IPS-18c (cell line): Measurements from ENCODE around the gene GRIA1.

Experiments
- H3K4me3 ChIP-seq: 2 replicates; pipeline ENCODE4 v1.7.0; 2013; ENCODE audit warnings: low read depth, mild to moderate bottlenecking, low read length, moderate library complexity; ENCODE audit not compliant: insufficient read depth
- H3K9me3 ChIP-seq: one replicate; pipeline ENCODE4 v1.6.1; 2013; ENCODE audit warnings: mild to moderate bottlenecking, low read length, moderate library complexity; ENCODE audit not compliant: control insufficient read depth, insufficient read depth

The GRIA1 gene

DNA sequence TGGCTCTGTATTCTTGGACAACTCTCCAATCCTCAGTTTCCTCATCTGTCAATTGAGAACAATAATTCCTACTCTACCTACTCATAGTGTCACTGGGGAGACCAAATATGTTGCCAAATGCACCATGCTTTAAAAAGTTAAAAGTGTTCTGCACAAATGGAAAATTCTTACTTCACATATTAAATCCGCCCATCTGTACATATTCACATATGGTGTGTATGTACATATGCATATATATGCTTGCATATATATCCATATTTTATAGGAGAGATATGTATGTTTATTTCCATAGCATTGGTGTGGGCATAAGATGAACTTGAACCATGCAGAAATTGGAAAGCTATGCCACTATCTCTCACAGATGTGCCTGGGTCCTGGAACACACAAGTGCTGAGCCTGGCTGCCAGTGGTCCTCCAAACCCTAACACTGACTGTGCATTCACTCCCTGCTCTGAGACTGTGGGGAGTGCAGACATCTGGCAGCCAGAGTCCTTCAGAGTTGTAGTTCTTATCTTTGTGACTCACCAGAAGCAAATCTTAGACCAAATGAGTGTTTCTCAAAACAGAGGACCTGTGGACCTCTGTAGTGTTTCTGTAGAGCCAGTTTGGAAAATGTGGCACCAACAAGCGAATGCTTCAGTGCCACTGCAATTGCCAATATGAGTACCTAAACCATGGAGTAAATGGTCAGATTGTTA is 168.7 kb downstream of the GRIA1 start:
- no peaks in the 10 kb centered on the region for H3K9me3 ChIP-seq
- H3K4me3 ChIP-seq, result no peak overlapping the region

DNA sequence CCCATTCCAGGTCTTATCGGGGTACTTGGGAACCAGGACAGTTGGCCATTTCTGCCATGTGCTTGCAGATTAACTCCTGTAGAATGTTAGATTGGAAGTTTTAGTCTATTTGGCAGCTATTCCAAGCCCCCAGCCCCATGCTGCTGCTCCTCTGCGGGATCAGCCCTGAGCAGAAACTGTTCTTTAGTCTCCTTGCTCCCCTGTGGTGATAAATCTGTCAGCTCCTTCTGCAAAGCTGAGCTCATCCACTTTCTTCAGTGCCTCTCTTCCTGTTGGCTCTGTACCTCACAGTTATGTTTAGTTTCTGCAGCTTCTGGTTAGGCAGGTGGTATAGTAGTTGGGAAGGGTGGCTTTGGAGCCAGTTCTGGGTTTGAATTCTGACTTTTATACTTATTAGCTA is 170.4 kb downstream of the GRIA1 start:
- Histone ChIP-seq H3K4me3 (no peak overlapping the region), H3K9me3 (no peaks in the 10 kb centered on the region)

DNA sequence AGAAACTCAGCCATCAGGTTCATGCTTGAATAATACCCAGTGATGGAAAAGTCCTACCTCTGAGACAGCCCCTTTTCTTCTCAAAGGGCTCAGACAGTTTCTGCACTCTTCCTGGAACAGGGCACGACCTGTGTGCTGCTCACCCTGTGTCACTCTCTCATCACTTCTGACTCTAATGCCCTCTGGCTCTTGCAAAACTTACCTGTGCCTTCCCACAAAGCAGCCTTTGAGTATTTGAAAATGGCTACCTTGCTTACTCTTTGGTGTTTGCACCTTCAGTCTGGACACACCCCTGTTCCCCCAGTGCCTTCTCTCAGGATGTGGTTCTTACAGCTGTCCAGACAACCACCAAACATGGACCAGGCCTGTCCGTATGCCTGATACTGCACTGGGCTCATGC is 171.4 kb downstream of the GRIA1 start:
- no peak overlapping the region for H3K4me3 ChIP-seq
- no peaks in the 10 kb centered on the region for H3K9me3 ChIP-seq

DNA sequence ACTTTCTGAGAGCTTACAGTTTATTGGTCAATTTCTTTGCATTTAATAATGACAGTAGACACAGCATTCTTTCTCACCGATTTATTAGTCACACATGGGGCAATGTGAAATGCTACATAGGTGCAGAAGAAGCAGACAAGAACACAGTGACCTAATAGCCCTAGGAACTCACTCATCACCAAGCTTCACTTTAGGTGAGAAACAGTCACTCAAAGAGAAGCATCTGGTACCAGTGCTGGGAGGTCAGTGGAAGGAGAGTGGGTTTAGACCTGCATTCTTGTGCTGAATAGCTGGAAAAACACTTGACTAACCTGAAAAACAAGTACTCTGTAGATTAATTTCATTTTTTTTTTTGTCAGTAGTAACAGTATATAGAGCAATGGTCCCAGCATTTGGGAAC is 179.6 kb downstream of the GRIA1 start:
- Histone ChIP-seq H3K4me3 (no peak overlapping the region), H3K9me3 (no peaks in the 10 kb centered on the region)

DNA sequence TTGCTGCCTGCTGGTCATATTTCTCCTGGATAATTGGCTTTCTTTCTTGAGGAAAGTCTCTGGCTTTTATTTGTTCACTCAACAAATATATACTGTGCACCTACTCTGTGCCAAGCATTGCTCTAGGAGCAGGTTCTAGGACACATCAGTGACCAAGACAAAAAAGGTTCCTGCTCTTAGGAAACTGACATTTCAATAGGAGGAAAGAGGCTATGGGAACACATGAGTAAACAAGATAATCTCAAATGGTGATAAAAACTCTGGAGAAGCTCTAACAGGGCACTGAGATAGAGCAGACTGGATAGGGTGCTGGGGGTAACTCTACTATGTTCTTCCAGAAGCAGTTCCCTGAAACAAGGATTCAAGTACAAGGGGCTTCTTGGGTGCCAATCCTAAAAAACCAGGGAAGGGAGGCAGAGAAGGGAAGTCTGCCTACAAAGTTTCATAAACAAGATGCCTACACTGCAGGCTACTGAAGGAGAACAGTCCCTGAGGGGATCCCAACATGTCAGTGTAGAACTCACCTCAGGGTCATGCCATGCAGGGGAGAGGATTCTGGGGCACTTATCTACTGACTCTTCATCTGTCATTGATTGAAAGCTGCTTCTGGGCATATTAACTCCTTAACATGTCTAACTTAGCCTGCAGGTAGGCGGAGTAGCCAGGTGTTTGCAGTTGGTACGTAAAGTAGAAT is 181.3 kb downstream of the GRIA1 start:
- H3K9me3 ChIP-seq, result no peaks in the 10 kb centered on the region
- H3K4me3 ChIP-seq, result no peak overlapping the region

DNA sequence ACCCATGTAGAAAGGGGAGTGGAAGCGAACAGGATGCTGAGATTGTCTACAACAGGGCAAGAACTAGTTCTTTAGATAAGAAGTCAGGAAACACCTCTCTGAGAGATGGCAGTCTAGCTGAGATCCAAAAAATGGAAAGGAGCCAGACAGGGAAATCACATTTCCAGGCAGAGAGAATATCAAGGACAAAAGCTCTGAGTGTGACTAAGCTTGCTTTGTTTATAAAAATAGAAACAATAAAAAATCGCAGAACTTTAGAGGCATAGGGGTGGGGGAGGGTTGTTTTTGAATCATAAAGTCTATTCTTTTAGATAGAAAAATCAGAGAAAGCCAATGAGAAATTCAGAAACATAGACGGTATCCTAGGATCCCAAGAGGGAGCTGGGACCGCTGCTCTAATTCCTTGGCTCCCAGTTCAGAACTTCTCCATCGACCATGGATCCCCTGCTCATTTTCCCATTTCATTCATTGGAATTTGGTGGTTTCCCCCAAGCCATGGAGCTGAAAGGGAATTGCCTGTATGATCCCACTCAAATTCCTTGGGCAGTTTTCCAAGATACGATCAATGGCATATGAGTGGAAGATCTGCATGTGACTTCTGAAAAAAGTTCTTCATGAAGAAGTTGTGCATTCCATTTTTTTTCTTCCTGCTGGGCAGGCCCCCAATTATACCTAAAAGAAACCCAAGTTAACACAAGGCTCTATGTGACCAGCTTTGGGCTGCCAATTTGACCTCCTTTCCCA is 182.0 kb downstream of the GRIA1 start:
- Histone ChIP-seq H3K9me3 (no peaks in the 10 kb centered on the region), H3K4me3 (no peak overlapping the region)

DNA sequence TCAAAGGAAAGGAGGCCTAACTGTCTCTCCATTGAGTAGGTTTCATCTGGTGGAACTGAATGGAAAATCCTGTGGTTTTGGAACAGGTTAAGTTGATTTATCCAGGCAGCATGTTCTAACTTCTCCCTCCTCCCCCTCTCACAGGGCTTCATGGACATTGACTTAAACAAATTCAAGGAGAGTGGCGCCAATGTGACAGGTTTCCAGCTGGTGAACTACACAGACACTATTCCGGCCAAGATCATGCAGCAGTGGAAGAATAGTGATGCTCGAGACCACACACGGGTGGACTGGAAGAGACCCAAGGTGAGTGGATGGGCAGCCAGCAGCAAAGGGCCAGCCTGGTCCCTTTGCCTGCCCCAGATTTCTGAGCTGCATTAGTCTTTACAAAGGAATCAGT is 183.9 kb downstream of the GRIA1 start:
- no peaks in the 10 kb centered on the region for H3K9me3 ChIP-seq

DNA sequence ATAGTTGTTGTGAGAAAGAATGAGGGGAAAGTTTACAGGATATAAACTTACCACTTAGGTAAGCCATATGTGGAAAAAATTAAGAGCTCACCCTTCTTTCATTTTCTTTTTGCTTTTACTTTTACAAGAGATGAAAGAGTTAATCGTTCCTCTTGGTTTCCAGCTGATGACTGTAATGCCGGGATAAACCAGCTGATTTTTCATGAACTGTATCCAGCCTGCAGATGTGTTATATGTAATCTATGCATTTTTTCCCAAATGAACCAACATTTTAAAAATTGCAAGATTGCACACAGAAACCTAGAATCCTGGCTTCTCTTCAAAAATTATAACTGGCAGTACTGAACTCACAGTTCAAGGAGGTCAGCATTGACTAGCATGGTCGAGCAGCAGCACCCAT is 185.9 kb downstream of the GRIA1 start:
- Histone ChIP-seq H3K4me3 (no peak overlapping the region), H3K9me3 (no peaks in the 10 kb centered on the region)

More for the DNA sequence above, 183.9 kb downstream of the GRIA1 start:
- no peak overlapping the region for H3K4me3 ChIP-seq

DNA sequence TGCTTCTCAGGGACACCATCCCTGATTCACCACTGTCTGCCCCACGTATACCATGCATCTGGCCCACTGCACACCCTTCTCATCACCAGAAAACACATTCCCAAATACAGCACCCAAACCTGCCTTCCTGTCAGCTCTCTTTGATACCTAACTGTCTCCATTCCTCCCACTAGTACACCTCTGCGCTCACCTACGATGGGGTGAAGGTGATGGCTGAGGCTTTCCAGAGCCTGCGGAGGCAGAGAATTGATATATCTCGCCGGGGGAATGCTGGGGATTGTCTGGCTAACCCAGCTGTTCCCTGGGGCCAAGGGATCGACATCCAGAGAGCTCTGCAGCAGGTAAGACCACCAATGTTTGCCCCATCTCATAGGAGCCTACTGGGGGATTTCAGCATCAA is 186.4 kb downstream of the GRIA1 start:
- Histone ChIP-seq H3K4me3 (no peak overlapping the region), H3K9me3 (no peaks in the 10 kb centered on the region)

DNA sequence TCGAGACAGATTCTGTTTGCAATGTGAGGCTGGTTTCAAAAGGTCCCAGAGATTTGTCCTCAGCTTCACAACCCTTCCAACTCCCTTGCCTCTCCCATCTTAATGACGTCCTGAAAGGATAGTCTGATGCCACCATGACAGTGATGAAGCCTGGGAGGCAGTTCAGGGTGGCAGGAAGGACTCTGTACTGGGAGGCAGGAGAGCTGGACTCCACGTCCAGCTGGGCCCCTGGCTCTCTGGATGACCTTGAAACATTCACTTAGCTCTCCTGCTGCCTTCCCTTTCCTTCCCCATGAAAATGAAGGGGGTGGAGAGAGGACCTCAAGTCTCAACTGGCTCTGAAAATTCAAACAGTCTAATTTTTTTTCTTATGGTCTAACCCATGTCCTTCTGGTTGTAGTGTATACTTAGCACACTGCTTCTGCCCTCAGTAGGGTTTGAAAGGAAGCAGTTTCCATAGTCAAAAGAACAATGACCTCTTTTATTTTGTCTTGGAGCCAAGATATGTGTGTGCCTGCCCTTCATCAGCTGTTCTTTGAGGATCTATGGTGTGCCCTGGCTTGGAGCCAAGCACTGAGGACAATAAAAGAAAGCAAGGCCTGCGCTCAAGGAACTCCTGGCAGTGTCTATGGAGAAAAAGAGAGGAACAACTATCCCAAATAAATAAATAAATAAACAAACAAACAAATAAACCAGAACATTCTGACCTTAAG is 188.3 kb downstream of the GRIA1 start:
- no peak overlapping the region for H3K4me3 ChIP-seq
- H3K9me3 ChIP-seq, result no peaks in the 10 kb centered on the region

DNA sequence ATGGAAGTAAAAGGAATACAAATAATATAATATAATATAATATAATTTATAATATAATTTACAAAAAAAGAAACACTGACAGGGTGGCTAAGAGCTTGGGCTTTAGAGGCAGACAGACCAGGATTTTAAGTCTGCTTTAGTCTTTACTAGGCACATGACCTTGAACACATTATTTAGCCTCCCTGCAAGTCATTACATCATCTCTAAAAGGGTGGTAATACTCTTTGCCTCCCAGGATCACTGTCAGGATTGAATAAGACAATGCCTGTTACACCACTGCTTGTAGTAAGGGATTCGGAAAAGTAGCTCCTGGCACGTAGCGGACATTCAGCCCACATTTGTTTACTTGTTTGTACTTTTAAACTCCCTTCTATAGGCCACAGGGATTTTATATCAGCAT is 199.8 kb downstream of the GRIA1 start:
- Histone ChIP-seq H3K9me3 (no peaks in the 10 kb centered on the region), H3K4me3 (no peak overlapping the region)

DNA sequence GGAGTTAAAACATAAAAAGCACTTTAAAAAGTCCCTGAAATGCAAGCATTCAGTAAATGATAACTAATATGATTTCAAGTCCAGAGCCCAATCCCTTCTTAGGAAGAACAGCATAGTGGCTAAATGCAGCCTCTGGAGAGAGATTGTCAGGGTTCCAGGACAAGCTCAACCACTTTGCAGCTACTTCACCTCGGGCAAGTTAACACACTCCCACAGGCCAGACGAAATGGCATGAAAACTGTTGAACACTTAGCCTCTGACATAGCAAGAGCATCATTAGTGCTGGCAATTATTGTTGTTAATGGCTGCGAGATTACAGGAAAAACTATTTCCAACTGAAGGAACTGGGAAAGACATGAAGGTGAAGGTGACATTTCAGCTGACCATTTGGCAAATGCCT is 205.8 kb downstream of the GRIA1 start:
- H3K4me3 ChIP-seq, result no peak overlapping the region

DNA sequence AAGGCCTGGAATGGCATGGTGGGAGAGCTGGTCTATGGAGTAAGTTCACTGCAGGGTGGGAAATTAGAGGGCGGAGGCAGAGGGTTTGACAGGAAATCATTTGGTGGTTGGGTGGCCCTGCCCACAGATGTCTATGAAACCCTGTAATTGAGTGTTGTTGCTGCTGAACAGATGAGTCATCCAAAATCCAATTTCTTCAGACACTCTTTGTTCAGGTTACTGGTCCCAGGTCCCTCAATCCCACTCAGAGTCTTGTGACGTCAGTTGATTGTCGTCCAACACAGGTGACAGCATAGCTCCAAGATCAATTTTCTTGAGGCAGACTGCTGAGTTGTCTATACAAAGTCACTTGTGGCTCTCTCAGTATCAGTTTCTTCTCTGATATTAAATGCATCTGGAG is 208.6 kb downstream of the GRIA1 start:
- no peak overlapping the region for H3K4me3 ChIP-seq
- H3K9me3 ChIP-seq, result no peaks in the 10 kb centered on the region

More for the DNA sequence above, 205.8 kb downstream of the GRIA1 start:
- H3K9me3 ChIP-seq, result no peaks in the 10 kb centered on the region

DNA sequence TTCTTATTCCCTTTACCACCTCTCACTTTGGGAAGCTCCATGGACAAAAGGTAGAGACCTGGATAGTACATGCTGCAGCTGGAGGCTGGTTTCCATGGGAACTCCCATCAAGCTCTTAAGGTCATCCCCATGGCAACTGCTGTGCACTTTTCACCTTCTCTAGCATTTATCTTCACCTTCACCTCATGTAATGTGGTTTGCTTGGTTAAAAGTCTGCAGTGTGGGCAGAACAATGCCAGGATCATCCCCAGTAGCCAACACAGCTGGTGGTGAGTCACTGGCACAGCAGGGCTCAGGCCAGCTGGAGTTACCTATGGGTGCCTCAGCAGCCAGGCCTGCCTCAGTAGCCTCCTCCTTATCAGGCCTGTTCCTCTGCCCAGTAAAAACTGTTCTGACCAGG is 210.5 kb downstream of the GRIA1 start:
- H3K9me3 ChIP-seq, result no peaks in the 10 kb centered on the region
- no peak overlapping the region for H3K4me3 ChIP-seq

DNA sequence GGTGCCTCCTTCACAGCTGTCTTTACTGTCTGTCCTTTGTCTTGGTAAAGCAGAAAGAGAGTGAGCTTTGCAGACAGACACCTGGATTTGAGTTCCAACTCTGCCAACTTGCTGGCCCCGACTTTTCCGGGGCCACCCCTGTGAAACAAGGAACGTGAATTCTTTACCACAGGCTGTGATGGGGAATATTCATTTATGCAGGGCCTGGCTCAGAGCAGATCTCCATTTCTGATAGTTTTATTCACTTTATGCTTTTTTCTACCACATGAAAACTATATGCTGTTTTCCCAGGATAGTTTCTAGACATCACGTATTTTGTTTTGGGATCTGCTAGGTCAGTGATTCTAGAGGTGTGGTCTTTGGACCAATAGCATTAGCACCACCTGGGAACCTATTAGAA is 211.8 kb downstream of the GRIA1 start:
- H3K9me3 ChIP-seq, result no peaks in the 10 kb centered on the region
- no peak overlapping the region for H3K4me3 ChIP-seq

DNA sequence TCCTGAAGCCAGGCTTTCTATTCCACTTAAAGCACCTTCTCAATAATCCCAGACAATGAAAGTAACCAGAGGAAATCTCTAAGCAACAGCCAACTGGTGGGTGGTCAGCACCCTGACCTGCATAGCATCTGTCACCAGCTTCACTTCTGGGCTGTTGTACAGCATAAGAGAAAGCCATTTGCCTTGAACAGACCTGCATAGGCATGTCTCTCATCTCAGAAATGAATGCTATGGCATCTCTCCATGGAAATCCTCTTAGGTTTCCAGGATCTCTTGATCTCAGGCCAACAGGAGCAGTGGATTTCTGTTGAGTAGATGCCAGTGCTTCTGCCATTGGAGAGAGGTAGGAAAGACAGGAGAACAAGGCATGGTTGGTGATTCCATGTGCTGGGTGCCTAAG is 213.6 kb downstream of the GRIA1 start:
- no peak overlapping the region for H3K4me3 ChIP-seq
- H3K9me3 ChIP-seq, result no peaks in the 10 kb centered on the region

DNA sequence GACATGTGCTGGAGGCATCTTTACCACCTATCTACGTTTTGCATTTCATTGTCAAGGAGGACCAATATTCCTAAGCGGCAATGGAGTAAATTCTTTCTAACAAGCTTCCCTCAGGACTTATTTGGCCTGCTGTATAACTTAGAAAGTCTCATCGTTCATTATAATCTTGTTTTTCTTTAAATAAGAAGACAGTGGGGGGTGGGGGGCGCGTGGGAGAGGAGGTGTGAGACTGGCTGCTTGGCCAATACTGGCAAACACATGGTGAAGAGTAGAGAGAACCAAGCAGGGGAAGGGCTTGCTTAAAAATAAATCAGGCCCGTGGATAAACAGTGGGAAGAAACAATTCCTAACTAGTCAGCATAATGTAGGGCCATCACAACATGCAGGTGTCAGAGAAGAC is 217.2 kb downstream of the GRIA1 start:
- Histone ChIP-seq H3K9me3 (no peaks in the 10 kb centered on the region), H3K4me3 (no peak overlapping the region)

DNA sequence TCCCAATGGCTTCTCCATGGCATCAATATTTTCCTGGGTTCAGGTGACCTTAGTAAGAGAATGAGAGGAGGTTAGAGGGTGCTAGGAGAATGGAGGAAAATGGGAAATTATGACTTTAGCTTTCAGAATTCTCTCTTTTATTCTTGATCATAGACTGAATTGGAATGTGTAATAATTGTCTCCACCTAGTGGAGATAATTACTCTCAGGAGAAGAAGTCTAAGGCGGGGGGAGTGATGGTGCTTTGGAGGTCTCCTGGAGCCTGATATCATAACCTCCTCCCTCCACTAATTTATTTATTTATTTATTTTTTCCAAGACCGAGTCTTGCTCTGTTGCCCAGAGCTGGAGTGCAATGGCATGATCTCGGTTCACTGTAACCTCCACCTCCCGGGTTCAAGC is 221.3 kb downstream of the GRIA1 start:
- Histone ChIP-seq H3K9me3 (no peaks in the 10 kb centered on the region), H3K4me3 (no peak overlapping the region)
